Activated CD4-positive, alpha-beta T cell treated with anti-CD3 and anti-CD28 coated beads, Interleukin-2, amount 50 U/mL, for 4 hours (primary cell): ENCODE results near the gene EPHA5.

Source experiments
- DNase-seq, 2 experiments: peaks; one replicate each; pipeline ENCODE4 v3.0.0-alpha.2; 2020

Gene EPHA5

GRCh38 chr4:65670331-65671031, at the start of gene EPHA5:
Gene EPHA5, minus strand, starts transcription at chr4:65670489. Its CDS starts 747 bp downstream, at chr4:65669742.
- DNase-seq = no peak

DNA sequence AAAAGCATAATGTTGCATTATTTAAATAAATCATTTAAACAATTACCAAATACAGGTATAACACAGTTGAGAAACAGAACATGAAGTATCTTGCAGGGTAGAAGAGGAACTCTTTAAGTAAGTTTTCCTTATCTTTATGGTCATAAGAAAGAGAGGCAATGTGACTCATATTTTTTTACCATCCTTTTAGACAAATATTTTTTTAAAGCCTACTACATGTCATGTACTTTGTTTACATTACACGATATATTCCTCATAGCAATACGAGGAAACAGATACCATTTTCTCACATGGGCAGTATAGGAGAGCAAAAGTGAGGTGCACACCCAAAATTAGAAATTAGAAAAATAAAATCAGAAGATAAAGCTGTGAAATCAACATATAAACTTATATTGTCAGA, 49.3 kb upstream of the EPHA5 start:
- no peak for DNase-seq

DNA sequence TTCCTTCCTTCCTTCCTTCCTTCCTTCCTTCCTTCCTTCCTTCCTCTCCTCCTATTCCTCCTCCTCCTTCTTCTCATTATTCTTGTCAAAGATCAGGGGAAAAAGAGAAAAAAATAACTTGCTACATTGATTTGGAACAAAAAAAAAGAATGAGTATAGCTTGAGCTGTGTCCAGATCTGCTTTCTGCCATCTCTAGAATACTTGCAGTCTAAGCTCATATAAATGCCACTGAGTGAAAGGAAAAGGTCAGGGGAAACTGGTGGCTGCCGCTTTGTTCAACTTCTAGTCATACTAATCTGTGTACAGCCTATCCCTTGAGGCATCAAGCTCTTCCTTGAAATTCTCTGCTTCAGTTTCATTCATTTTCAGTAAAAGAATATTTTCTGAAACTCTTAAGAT, 28.3 kb upstream of the EPHA5 start:
- no peak for DNase-seq

- DNase-seq = no peak
These were observed 26.1 kb upstream of the EPHA5 start for GRCh38 chr4:65696436-65696835.

DNA sequence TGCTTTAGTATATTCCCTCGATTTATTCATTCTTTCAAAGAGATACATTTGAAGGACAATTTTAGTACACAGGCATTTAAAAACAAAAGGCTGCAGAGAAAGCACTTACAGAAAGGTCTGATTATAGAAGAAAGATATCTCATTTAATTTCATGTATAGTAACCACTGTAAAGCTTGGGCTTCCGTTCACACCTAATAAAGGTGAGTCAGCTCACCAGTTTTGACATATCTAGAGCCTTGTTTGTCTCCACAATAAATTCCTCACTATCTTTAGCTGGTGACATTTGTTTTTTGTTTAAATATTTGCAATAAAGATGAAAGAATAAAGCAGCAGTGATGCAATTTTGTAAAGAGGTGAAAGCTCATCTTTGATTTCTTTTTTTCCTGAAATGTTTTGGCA, 1.1 kb upstream of the EPHA5 start:
- no peak for DNase-seq

DNA sequence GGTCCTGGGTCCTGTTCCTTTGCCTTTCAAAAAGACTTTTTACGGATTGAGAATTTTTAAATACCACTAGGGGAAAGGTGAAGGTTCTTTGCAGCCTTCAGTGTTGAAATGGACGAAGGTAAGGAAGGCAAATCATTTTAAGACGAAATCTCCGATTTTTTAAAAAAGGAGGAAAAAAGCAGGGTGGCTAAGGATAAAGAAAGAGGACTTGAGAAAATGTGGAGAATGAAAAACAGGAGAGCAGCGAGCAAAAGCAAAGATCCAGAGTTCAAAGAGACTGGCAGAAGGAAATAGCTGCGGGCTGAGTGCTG, 314 bp downstream of the EPHA5 start:
- DNase-seq = no peak

- no peak for DNase-seq
These were observed 924 bp downstream of the EPHA5 start for GRCh38 chr4:65669111-65670019.

DNA sequence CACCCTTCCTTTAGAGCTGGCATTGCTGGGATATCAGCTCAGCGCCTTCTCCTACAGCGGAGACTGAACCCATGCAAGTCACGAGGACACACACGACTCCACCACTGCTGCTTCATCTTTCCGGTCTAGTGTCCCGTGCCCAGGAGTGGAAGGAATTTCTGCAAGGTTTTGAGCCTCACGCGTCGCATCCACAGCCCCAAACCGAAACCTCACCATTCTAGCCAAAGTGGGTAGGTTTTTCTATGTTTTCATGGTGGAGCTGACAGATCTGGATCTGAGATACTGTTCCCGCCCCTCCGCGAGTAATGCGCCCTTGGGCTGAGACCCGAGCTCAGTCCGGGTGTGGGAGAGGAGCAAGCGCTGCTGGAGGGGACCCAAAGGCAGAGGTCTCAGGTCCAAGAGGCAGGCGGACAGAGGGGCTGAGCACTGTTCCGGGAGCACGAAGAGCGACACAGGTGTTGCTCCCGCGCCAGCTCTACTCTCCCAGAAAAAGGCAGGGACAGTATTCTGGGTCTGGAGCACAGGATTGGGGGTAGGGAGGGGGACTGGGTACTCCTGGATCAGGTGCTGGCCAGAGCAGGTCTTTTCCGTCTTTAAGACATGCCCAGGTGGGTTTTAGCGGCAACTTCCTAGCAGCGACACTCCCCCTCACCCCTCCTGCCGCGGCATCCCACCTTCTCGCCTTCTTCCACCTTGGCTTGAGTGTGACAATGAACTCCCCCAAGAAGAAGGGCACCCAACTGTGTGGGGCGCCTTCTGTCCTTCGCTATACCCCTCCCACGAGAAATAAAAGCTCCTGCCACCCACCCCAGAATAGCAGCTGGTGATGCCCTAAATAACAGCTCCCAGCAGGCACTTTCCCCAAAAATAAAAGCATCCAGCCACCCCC, 1.8 kb downstream of the EPHA5 start:
- DNase-seq = no peak

GRCh38 chr4:65667506-65668041, 2.7 kb downstream of the EPHA5 start:
- no peak for DNase-seq

DNA sequence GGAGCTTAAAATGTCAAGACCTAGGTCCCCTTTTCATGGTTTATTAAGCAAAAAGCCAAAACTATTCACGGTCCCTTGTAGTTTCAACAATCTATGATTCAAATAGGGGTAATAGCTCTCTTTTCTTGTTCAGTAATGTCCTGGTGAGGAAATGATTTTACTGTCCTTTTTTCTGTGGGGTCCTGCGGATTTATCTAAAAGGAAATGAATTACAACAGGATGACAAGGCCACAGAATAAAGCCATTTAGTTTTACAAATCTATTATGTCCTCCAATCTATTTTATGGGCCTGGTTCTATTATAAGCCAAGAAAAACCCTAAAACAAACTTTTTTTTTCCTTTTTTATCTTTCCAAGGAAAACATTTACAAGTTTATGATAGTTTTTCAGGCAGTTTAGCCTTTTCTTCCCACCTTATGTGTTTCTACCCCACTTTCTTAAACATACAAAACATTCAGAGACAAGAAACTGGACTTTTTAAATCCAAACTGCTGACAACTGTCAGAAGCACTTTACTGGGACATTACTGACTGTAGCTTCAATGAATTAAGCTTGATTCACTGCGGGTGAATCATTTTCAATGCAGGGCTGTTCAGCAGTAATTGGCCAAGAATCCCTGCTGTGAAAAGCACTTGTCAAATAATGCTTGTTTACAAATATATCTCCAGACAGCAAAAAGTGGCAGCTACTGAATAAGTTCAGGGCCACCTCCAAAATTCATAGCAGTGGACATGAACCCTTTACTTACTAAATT, 4.3 kb downstream of the EPHA5 start:
- no peak for DNase-seq

GRCh38 chr4:65661471-65661870, 8.8 kb downstream of the EPHA5 start:
- no peak for DNase-seq

GRCh38 chr4:65658117-65658516, 12.2 kb downstream of the EPHA5 start:
- DNase-seq = no peak

DNA sequence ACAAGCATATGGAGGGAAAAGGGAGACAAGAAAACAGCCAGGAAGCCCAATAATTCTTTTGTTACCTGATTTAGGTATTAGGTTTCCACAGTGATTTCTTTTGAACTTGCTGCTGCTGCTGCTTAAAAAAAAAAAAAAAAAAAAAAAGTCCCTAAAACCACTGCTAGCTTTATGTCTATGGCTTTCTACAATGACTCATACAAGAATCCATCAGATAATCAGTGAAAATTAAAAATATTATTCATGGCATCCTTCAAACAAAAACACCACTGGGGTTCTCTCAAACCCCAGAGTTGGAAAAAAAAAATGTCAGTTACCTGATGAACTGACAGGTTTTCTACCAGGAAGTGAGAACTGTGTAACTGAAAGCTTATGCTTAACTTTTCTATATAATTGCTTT, 14.3 kb downstream of the EPHA5 start:
- DNase-seq = no peak

- no peak for DNase-seq
These were observed 15.3 kb downstream of the EPHA5 start for GRCh38 chr4:65654976-65655375.

DNA sequence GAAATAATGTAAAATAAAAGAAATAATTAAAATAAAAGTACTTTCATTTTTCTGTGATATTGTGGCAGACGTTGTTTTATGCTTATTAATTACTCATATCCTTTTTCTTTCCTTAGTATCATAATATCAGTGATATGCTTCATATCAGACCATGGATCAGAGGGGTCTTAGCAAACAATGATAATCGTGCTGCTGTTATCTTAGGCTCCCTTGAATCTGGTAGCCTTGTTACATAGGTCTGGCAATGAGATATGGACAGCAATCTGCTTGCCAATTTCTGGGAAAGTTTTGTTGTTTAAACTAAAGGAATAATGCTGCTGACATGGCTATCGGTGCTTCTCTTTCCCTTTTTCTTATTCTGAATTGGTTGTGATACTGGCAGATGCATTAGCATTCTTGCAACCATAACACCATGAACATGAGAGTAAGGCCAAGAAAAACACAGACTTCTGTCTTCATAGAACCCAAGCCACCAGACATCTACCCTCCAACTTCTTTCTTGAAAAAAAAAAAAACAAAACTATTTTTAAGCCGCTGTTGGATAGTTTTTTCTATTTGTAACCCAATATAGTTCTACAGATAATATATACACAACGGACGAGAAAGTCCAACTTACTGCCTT, 16.4 kb downstream of the EPHA5 start:
- no peak for DNase-seq

DNA sequence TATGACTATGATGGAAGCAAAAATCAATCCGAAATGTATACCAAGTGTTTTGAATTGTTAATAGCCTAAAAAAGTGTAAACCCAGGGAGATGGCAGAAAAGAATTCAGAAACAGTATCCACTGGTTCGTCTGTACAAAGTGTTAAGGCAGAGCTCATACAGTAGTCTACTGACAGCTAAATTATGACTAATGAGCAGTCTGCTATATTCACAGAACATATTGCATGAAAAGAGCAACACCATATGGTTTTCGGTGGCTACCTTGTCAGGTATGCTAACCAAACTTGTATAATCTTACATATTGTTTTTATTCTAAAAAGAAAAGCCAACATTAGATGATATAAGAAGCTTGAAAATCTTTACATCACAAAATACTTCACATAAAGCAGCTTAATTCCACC, 18.5 kb downstream of the EPHA5 start:
- DNase-seq = no peak

DNA sequence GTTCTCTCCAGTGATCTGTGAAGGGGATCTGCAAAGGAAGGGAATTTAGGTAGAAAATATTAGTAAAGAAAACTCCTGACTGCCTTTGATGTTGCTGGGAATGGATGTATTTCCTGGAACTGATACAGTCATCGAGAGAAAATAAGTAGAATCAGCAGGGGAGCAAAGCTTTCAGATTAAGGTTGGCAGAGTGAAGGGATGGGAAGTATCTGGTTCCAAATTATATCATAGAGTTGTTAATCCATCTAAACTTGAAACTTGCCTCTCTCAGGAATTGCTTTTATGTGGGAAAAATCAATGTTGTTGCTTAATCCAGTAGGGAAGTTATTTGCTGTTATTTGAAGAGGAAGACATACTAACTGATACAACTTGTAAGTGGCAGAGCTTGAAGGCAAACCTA, 19.3 kb downstream of the EPHA5 start:
- no peak for DNase-seq

GRCh38 chr4:65646136-65646535, 24.2 kb downstream of the EPHA5 start:
- DNase-seq = no peak

GRCh38 chr4:65645185-65645584, 25.1 kb downstream of the EPHA5 start:
- DNase-seq = no peak

GRCh38 chr4:65635051-65635821, 35.1 kb downstream of the EPHA5 start:
- no peak for DNase-seq

GRCh38 chr4:65624651-65625050, 45.6 kb downstream of the EPHA5 start:
- no peak for DNase-seq
